Mesenchymal stem cell (in vitro differentiated cells and primary cell): Measurements from ENCODE around the gene ARHGAP31.

ENCODE experiments used
- DNase-seq: peaks from one replicate; pipeline ENCODE4 v3.0.0-alpha.2; 2013
- H2AFZ ChIP-seq: one replicate; pipeline ENCODE4 v1.6.1; 2013; ENCODE audit warnings: low read depth, mild to moderate bottlenecking, control low read depth, inconsistent platforms, low read length, moderate library complexity
- H2AK5ac ChIP-seq: 2 replicates; pipeline ENCODE4 v1.6.1; 2013; ENCODE audit warnings: low read length, moderate library complexity, mild to moderate bottlenecking, inconsistent platforms; ENCODE audit not compliant: severe bottlenecking
- H2BK120ac ChIP-seq: one replicate; pipeline ENCODE4 v1.6.1; 2013; ENCODE audit warnings: low read depth, mild to moderate bottlenecking, inconsistent platforms, low read length, moderate library complexity
- H2BK12ac ChIP-seq, 2 experiments: one replicate each; pipeline ENCODE4 v1.6.1; 2013; ENCODE audit warnings: inconsistent platforms in 2 of 2, low read length in 2 of 2, mild to moderate bottlenecking in 2 of 2, moderate library complexity in 2 of 2, control low read depth in 1 of 2
- H2BK15ac ChIP-seq: one replicate; pipeline ENCODE4 v1.6.1; 2013; ENCODE audit warnings: mild to moderate bottlenecking, low read depth, inconsistent platforms; ENCODE audit not compliant: poor library complexity, severe bottlenecking
- H2BK5ac ChIP-seq: 2 replicates; pipeline ENCODE4 v1.6.1; 2013; ENCODE audit warnings: low read depth, mild to moderate bottlenecking, low read length, control low read depth, inconsistent platforms; ENCODE audit not compliant: poor library complexity, severe bottlenecking
- H3K14ac ChIP-seq, 2 experiments: one replicate each; pipeline ENCODE4 v1.6.1; 2013; ENCODE audit warnings: inconsistent platforms in 2 of 2, low read length in 2 of 2, control low read depth in 1 of 2, mild to moderate bottlenecking in 1 of 2, moderate library complexity in 1 of 2
- H3K18ac ChIP-seq, 2 experiments: one replicate each; pipeline ENCODE4 v1.6.1; 2013; ENCODE audit warnings: inconsistent platforms in 2 of 2, low read length in 2 of 2, control low read depth in 1 of 2, low read depth in 1 of 2, mild to moderate bottlenecking in 1 of 2
- H3K23ac ChIP-seq, 2 experiments: one replicate each; pipeline ENCODE4 v1.6.1; 2013; ENCODE audit warnings: inconsistent platforms in 2 of 2, low read length in 2 of 2, mild to moderate bottlenecking in 2 of 2, moderate library complexity in 2 of 2, control low read depth in 1 of 2
- H3K27ac ChIP-seq: 2 replicates; pipeline ENCODE4 v1.5.1; 2013; ENCODE audit warnings: mild to moderate bottlenecking, moderate library complexity, low read length, control low read depth, inconsistent platforms; ENCODE audit not compliant: poor library complexity, severe bottlenecking
- H3K27me3 ChIP-seq, 2 experiments: 2 replicates each; pipeline versions ENCODE4 v1.6.1 to v1.7.0; 2013; ENCODE audit warnings: low read length in 2 of 2, mild to moderate bottlenecking in 2 of 2, moderate library complexity in 2 of 2, control low read depth in 1 of 2, inconsistent platforms in 1 of 2; ENCODE audit not compliant: control insufficient read depth in 1 of 2, insufficient read depth in 1 of 2
- H3K36me3 ChIP-seq, 2 experiments: 2 replicates each; pipeline versions ENCODE4 v1.6.1 to v1.7.0; 2013; ENCODE audit warnings: low read length in 2 of 2, control low read depth in 1 of 2, inconsistent platforms in 1 of 2, low read depth in 1 of 2, mild to moderate bottlenecking in 1 of 2; ENCODE audit not compliant: insufficient read depth in 2 of 2, control insufficient read depth in 1 of 2
- H3K4ac ChIP-seq, 2 experiments: one replicate each; pipeline ENCODE4 v1.6.1; 2013; ENCODE audit warnings: inconsistent platforms in 2 of 2, low read length in 2 of 2, mild to moderate bottlenecking in 2 of 2, moderate library complexity in 2 of 2, control low read depth in 1 of 2, low read depth in 1 of 2
- H3K4me1 ChIP-seq: 2 replicates; pipeline ENCODE4 v1.6.1; 2013; ENCODE audit warnings: low read depth, low read length, control low read depth; ENCODE audit not compliant: control insufficient read depth, insufficient read depth
- H3K4me2 ChIP-seq: 2 replicates; pipeline ENCODE4 v1.6.1; 2013; ENCODE audit warnings: low read length, mild to moderate bottlenecking, inconsistent platforms; ENCODE audit not compliant: poor library complexity, severe bottlenecking
- H3K4me3 ChIP-seq, 2 experiments: 2 replicates each; pipeline versions ENCODE4 v1.5.1 to v1.7.0; 2013; ENCODE audit warnings: low read length in 2 of 2, mild to moderate bottlenecking in 2 of 2, control low read depth in 1 of 2, low read depth in 1 of 2; ENCODE audit not compliant: insufficient read depth in 1 of 2
- H3K79me1 ChIP-seq: replicated peaks from 2 replicates; pipeline ENCODE4 v1.6.1; 2013; ENCODE audit warnings: mild to moderate bottlenecking, control low read depth, low read length, inconsistent platforms; ENCODE audit not compliant: poor library complexity, severe bottlenecking
- H3K9ac ChIP-seq: 2 replicates; pipeline ENCODE4 v1.7.0; 2013; ENCODE audit warnings: mild to moderate bottlenecking, low read length, moderate library complexity
- H3K9me3 ChIP-seq: 2 replicates; pipeline ENCODE4 v1.7.0; 2013; ENCODE audit warnings: mild to moderate bottlenecking, low read length; ENCODE audit not compliant: control insufficient read depth
- H4K8ac ChIP-seq: one replicate; pipeline ENCODE4 v1.6.1; 2013; ENCODE audit warnings: inconsistent platforms, mild to moderate bottlenecking, low read length, moderate library complexity
- H4K91ac ChIP-seq: one replicate; pipeline ENCODE4 v1.6.1; 2013; ENCODE audit warnings: mild to moderate bottlenecking, low read length, inconsistent platforms
- WGBS: methylation state at CpG from one replicate; pipeline ENCODE4 v1.1.7; 2013; ENCODE audit warnings: mixed read lengths; 5-methylcytosine and 5-hydroxymethylcytosine counted together

Gene ARHGAP31

DNA sequence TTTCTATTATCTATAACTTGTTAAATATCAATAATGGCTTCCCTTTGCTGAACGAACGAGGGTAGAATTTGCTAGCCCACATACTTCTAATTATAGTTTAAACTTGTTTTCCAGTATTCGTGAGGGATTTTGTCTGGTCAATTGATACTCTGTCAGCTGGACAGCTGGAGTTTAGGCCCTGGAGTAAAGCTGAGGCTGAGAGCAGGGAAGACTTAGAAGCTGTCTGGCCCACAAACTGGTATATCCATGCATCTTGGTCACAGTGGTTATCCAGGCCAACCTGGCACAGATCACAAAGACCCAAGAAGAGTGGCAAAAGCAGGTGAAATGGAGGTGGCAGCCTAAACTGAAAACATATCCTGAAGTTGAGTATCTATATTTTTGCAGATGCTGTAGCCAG, 19.3 kb downstream of the ARHGAP31 start:
- no peak overlapping the region for H3K4me3 ChIP-seq
- H2AK5ac ChIP-seq = peak overlapping the region; percentile 76
- no peak overlapping the region for H4K8ac ChIP-seq
- peaks cover 0 to 7% of the 10 kb centered on the region in 2 experiments for H3K36me3 ChIP-seq
- peaks cover 0 to 7% of the 10 kb centered on the region in 2 experiments for H3K27me3 ChIP-seq
- no peak overlapping the region for H2BK120ac ChIP-seq
- peaks cover under 1% of the 10 kb centered on the region for H3K9me3 ChIP-seq
- H3K79me1 ChIP-seq = peaks cover 15% of the 10 kb centered on the region
- DNase-seq = no peak
- 100% methylated on average over 1 of the region's 3 CpGs for WGBS
- no peak overlapping the region for H2BK5ac ChIP-seq
- no peak overlapping the region for H3K27ac ChIP-seq
- no peak overlapping the region for H3K14ac ChIP-seq
- no peak overlapping the region for H4K91ac ChIP-seq
- H3K4me2 ChIP-seq = no peak overlapping the region
- H3K9ac ChIP-seq = no peak overlapping the region
- H2BK15ac ChIP-seq = no peak overlapping the region
- no peak overlapping the region for H3K18ac ChIP-seq
- H3K4me1 ChIP-seq = peaks cover 9% of the 10 kb centered on the region
- no peak overlapping the region for H3K4ac ChIP-seq
- H3K23ac ChIP-seq = no peak overlapping the region
- no peak overlapping the region for H2AFZ ChIP-seq
- H2BK12ac ChIP-seq = no peak overlapping the region

DNA sequence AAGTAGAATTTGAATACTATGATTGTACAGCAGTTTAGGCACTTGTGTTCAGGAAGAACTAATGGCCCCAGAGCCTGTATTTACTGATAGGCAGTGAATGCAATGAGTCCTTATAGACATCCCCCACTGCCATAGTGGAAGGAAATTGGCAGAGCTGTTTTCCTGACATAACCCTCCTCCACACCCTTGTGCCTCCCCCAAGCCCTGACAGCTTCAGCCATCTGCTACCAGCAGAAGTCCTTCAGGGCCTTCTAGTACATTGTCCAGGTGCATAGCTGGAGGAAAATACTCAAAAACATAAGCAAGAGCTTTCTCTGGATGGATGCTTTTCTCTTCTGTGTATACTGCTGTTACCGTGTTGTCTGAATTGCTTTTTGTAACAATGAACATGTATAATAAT, 20.6 kb downstream of the ARHGAP31 start:
- Histone ChIP-seq H2BK5ac (no peak overlapping the region), H3K4me1 (peaks cover 9% of the 10 kb centered on the region), H3K4me3 (no peak overlapping the region), H3K79me1 (peaks cover 14% of the 10 kb centered on the region), H3K36me3 (peaks cover 0 to 7% of the 10 kb centered on the region in 2 experiments), H3K9me3 (no peaks in the 10 kb centered on the region), H2BK15ac (no peak overlapping the region), H2BK12ac (no peak overlapping the region), H3K27me3 (peaks cover 0 to 5% of the 10 kb centered on the region in 2 experiments), H3K14ac (no peak overlapping the region), H2AFZ (no peak overlapping the region), H3K4me2 (no peak overlapping the region), H2BK120ac (no peak overlapping the region), H3K23ac (no peak overlapping the region), H3K4ac (no peak overlapping the region), H3K9ac (no peak overlapping the region), H3K18ac (no peak overlapping the region), H3K27ac (no peak overlapping the region), H4K91ac (no peak overlapping the region), H4K8ac (no peak overlapping the region), H2AK5ac (no peak overlapping the region)
- DNase-seq = no peak
- no CpG with 5 or more reads among the region's 1 CpG for WGBS

DNA sequence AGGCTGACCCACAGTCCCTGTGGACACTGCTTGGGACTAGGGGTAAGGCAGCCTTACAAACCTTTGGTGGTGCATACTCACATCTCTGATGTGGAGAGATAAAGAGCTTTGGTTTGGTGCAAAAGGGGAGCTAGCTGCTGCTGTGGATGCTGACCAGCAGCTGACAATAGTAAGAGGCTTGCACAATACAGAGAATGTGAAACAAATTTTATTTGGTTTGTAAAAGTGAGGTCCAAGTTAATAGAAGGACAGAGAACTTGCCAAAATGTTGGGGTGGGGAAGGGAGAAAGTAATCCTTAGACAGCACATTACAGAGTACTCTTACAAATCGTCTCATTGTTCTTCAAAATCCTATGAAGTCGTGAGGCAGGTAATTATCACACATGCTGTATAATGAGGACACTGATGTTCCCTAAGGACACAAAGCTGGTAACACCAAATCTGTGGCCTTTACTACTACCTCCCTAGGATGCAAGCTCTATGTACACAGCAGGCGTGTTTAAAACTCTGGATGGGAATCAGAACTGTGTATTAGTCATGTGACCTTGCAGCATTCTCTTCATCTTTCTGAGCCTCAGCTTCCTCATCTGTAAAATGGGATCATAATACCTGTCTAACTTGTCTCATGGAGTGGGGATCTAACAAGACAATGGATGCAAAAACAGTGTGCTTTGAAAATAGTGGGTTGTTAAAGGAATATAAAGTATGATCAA, 21.6 kb downstream of the ARHGAP31 start:
- H3K4me3 ChIP-seq = no peak overlapping the region
- peaks cover 0 to 7% of the 10 kb centered on the region in 2 experiments for H3K36me3 ChIP-seq
- no peak overlapping the region for H3K14ac ChIP-seq
- no peak overlapping the region for H3K4ac ChIP-seq
- no peak overlapping the region for H3K9ac ChIP-seq
- peaks cover 0 to 5% of the 10 kb centered on the region in 2 experiments for H3K27me3 ChIP-seq
- H3K18ac ChIP-seq = no peak overlapping the region
- H2AFZ ChIP-seq = no peak overlapping the region
- H2BK120ac ChIP-seq = no peak overlapping the region
- no peak overlapping the region for H2BK5ac ChIP-seq
- H3K4me2 ChIP-seq = no peak overlapping the region
- WGBS = 98% methylated on average over 3 of the region's 3 CpGs
- H3K79me1 ChIP-seq = peaks cover 14% of the 10 kb centered on the region
- no peak overlapping the region for H3K27ac ChIP-seq
- no peak overlapping the region for H3K23ac ChIP-seq
- H2BK15ac ChIP-seq = no peak overlapping the region
- H4K8ac ChIP-seq = no peak overlapping the region
- DNase-seq = no peak
- no peak overlapping the region for H4K91ac ChIP-seq
- H2BK12ac ChIP-seq = no peak overlapping the region
- H3K9me3 ChIP-seq = no peaks in the 10 kb centered on the region
- peaks cover 5% of the 10 kb centered on the region for H3K4me1 ChIP-seq
- no peak overlapping the region for H2AK5ac ChIP-seq

DNA sequence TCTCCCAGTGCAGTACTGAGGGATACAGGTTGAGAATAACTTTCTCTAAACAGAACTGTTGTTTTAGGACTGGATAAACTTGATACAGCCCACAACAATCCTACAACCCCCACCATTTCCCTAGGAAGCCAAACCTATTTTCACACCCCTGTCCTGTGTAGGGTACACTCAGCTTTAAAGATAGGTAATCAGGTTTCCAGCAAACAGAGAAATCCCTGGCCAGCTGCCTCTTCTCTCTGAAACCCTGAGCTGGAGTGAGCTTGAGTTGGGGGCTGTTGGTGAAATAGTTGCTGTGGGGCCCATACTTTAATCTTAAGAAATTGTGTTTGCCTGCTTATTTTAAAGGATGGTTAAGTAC, 22.1 kb downstream of the ARHGAP31 start:
- no peak overlapping the region for H2BK120ac ChIP-seq
- no peak for DNase-seq
- H3K4me3 ChIP-seq = no peak overlapping the region
- peaks cover 2% of the 10 kb centered on the region for H3K4me1 ChIP-seq
- no peaks in the 10 kb centered on the region for H3K9me3 ChIP-seq
- no peak overlapping the region for H2AK5ac ChIP-seq
- no peak overlapping the region for H4K91ac ChIP-seq
- no peak overlapping the region for H3K4me2 ChIP-seq
- peaks cover 14% of the 10 kb centered on the region for H3K79me1 ChIP-seq
- no peak overlapping the region for H3K18ac ChIP-seq
- H2BK15ac ChIP-seq = no peak overlapping the region
- peaks cover 0 to 7% of the 10 kb centered on the region in 2 experiments for H3K36me3 ChIP-seq
- no peak overlapping the region for H3K4ac ChIP-seq
- H3K9ac ChIP-seq = no peak overlapping the region
- H4K8ac ChIP-seq = no peak overlapping the region
- H3K23ac ChIP-seq = no peak overlapping the region
- no peak overlapping the region for H3K14ac ChIP-seq
- peaks cover 0 to 5% of the 10 kb centered on the region in 2 experiments for H3K27me3 ChIP-seq
- no peak overlapping the region for H2BK5ac ChIP-seq
- H2BK12ac ChIP-seq = no peak overlapping the region
- no peak overlapping the region for H2AFZ ChIP-seq
- H3K27ac ChIP-seq = no peak overlapping the region
